Mucosa of rectum (tissue), 2 donors: ENCODE results near the gene GGPS1.

ENCODE experiments used
- H3K27ac ChIP-seq, 2 donors: one replicate each; pipeline ENCODE4 v1.7.0; 2013; ENCODE audit warnings: inconsistent platforms in 2 of 2, low read depth in 2 of 2, low read length in 2 of 2
- H3K27me3 ChIP-seq, 2 donors: one replicate each; pipeline ENCODE4 v1.7.0; 2013; ENCODE audit warnings: low read length in 2 of 2; ENCODE audit not compliant: control insufficient read depth in 2 of 2, insufficient read depth in 2 of 2
- H3K36me3 ChIP-seq, 2 donors: one replicate each; pipeline ENCODE4 v1.7.0; 2013; ENCODE audit warnings: low read length in 2 of 2; ENCODE audit not compliant: control insufficient read depth in 2 of 2, insufficient read depth in 2 of 2
- H3K4me1 ChIP-seq, 2 donors: one replicate each; pipeline ENCODE4 v1.7.0; 2013; ENCODE audit warnings: low read length in 2 of 2, mild to moderate bottlenecking in 1 of 2; ENCODE audit not compliant: control insufficient read depth in 2 of 2, insufficient read depth in 2 of 2
- H3K4me3 ChIP-seq, 2 donors: one replicate each; pipeline ENCODE4 v1.7.0; 2013; ENCODE audit warnings: low read length in 2 of 2
- H3K9ac ChIP-seq, 2 donors: one replicate each; pipeline ENCODE4 v1.7.0; 2013; ENCODE audit warnings: low read length in 2 of 2, low read depth in 1 of 2, mild to moderate bottlenecking in 1 of 2
- H3K9me3 ChIP-seq, 2 donors: one replicate each; pipeline ENCODE4 v1.7.0; 2013; ENCODE audit warnings: low read length in 2 of 2; ENCODE audit not compliant: control insufficient read depth in 2 of 2
- donor health status: healthy.
- donor health status: Normal muscosa, but diverticular disease.

GGPS1 gene

DNA sequence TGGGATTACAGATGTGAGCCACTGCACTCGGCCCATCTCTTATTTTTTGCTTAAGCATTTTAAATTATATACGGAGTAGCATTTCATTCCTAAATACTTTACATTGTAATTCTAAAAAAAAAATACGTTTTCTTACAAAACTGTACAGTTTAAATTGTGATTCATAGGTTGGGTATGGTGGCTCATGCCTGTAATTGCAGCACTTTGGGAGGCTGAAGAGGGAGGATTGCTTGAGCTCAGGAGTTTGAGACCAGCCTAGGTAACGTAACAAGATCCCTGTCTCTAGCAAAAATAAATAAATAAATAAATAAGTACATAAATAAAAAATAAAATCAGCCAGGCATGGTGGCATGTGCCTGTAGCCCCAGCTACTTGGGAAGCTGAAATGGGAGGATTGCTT is 63.5 kb downstream of the GGPS1 start:
- H3K9ac ChIP-seq, result no peak overlapping the region
- H3K27me3 ChIP-seq, result no peaks in the 10 kb centered on the region
- H3K4me3 ChIP-seq, result no peak overlapping the region
- no peaks in the 10 kb centered on the region for H3K4me1 ChIP-seq
- H3K36me3 ChIP-seq, result no peaks in the 10 kb centered on the region
- H3K9me3 ChIP-seq, result no peaks in the 10 kb centered on the region
- H3K27ac ChIP-seq, result no peak overlapping the region
